ENCODE results near the gene RPS6KA1.

RPS6KA1 gene

GRCh38 chr1:26531651-26532131 is 2.1 kb downstream of the RPS6KA1 start:
- DNase-seq (ENCODE audit: extremely low read depth, low read depth) = no peak
- TF ChIP-seq CTCF (IDR thresholded peaks at IDR 0.05; ENCODE audit: low read depth, low read length) = no peak

GRCh38 chr1:26533951-26534509 is 4.5 kb downstream of the RPS6KA1 start:
- no peak for DNase-seq (ENCODE audit: extremely low read depth, low read depth)
- no peak for TF ChIP-seq CTCF (IDR thresholded peaks at IDR 0.05; ENCODE audit: low read depth, low read length)

- no peak for DNase-seq (ENCODE audit: extremely low read depth, low read depth)
- no peak for TF ChIP-seq CTCF (IDR thresholded peaks at IDR 0.05; ENCODE audit: low read depth, low read length)
Observed at GRCh38 chr1:26535201-26535600, 5.6 kb downstream of the RPS6KA1 start.

GRCh38 chr1:26536081-26536480 is 6.5 kb downstream of the RPS6KA1 start:
- no peak for TF ChIP-seq CTCF (IDR thresholded peaks at IDR 0.05; ENCODE audit: low read depth, low read length)
- no peak for DNase-seq (ENCODE audit: extremely low read depth, low read depth)

- TF ChIP-seq CTCF (IDR thresholded peaks at IDR 0.05; ENCODE audit: low read depth, low read length) = no peak
- no peak for DNase-seq (ENCODE audit: extremely low read depth, low read depth)
Observed at GRCh38 chr1:26536521-26536920, 7.0 kb downstream of the RPS6KA1 start.

GRCh38 chr1:26537951-26538352 is 8.4 kb downstream of the RPS6KA1 start:
- DNase-seq (ENCODE audit: extremely low read depth, low read depth) = no peak
- TF ChIP-seq CTCF (IDR thresholded peaks at IDR 0.05; ENCODE audit: low read depth, low read length) = peak; percentile 33

- DNase-seq (ENCODE audit: extremely low read depth, low read depth) = no peak
- TF ChIP-seq CTCF (IDR thresholded peaks at IDR 0.05; ENCODE audit: low read depth, low read length) = peak; percentile 42
Observed at GRCh38 chr1:26538480-26539412, 9.2 kb downstream of the RPS6KA1 start.

All from AG09319 (cell line).